DND-41 (cell line): ENCODE data around the gene OSTC.

Experiments
- ATAC-seq: fragments of 200-7000 bp; cut with Tn5 transposase; 3 replicates; pipeline ENCODE4 v1.9.1; 2021; ENCODE audit warnings: low read depth; ENCODE audit not compliant: insufficient read depth
- DNase-seq: peaks from one replicate; pipeline ENCODE4 v3.0.0-alpha.2; 2020
- H2AFZ ChIP-seq: 2 replicates; pipeline ENCODE4 v1.6.0; 2012; ENCODE audit warnings: low read depth, low read length
- H3K27ac ChIP-seq: 2 replicates; pipeline ENCODE4 v1.5.1; 2012; ENCODE audit warnings: low read length, inconsistent platforms
- H3K27me3 ChIP-seq: fragments of 200-600 bp; sonication (generic); 2 replicates; pipeline ENCODE4 v1.6.0; 2012; ENCODE audit warnings: low read length, mild to moderate bottlenecking, inconsistent platforms; ENCODE audit not compliant: insufficient read depth, poor library complexity
- H3K36me3 ChIP-seq: 2 replicates; pipeline ENCODE4 v1.5.1; 2012; ENCODE audit warnings: low read length, inconsistent platforms; ENCODE audit not compliant: insufficient read depth
- H3K4me1 ChIP-seq: 2 replicates; pipeline ENCODE4 v1.5.1; 2012; ENCODE audit warnings: mild to moderate bottlenecking, low read length; ENCODE audit not compliant: insufficient read depth
- H3K4me2 ChIP-seq: 2 replicates; pipeline ENCODE4 v1.6.0; 2012; ENCODE audit warnings: mild to moderate bottlenecking, moderate library complexity, low read length, inconsistent platforms; ENCODE audit not compliant: insufficient read depth
- H3K4me3 ChIP-seq, 2 experiments: fragments of 200-600 bp in 1 of 2; shearing (Covaris generic) in 1 of 2; 2 replicates each; pipeline ENCODE4 v1.5.1; 2012 to 2016; ENCODE audit warnings: inconsistent platforms in 2 of 2, low read length in 2 of 2, mild to moderate bottlenecking in 2 of 2, low read depth in 1 of 2, moderate library complexity in 1 of 2
- H3K79me2 ChIP-seq: 2 replicates; pipeline ENCODE4 v1.6.0; 2012; ENCODE audit warnings: low read length, inconsistent platforms; ENCODE audit not compliant: insufficient read depth
- H3K9ac ChIP-seq: 2 replicates; pipeline ENCODE4 v1.6.0; 2012; ENCODE audit warnings: low read depth, mild to moderate bottlenecking, inconsistent platforms, low read length, moderate library complexity
- H3K9me3 ChIP-seq: 2 replicates; pipeline ENCODE4 v1.5.1; 2012; ENCODE audit warnings: low read length, moderate library complexity, mild to moderate bottlenecking, inconsistent platforms; ENCODE audit not compliant: insufficient read depth, severe bottlenecking
- H4K20me1 ChIP-seq: 2 replicates; pipeline ENCODE4 v1.6.0; 2012; ENCODE audit warnings: low read length; ENCODE audit not compliant: insufficient read depth
- EZH2 ChIP-seq: IDR thresholded peaks from 3 replicates; pipeline ENCODE4 v1.6.1; 2012; ENCODE audit warnings: borderline replicate concordance, low read depth, mild to moderate bottlenecking, moderate library complexity, low read length, inconsistent platforms; ENCODE audit not compliant: severe bottlenecking
- TF ChIP-seq, protein P1 (sequence below): IDR thresholded peaks from 2 replicates; pipeline ENCODE4 v1.5.1; 2012; ENCODE audit warnings: borderline replicate concordance, low read length, moderate library complexity, mild to moderate bottlenecking; ENCODE audit not compliant: poor library complexity, severe bottlenecking; ENCODE audit errors: extremely low read depth

OSTC gene

DNA sequence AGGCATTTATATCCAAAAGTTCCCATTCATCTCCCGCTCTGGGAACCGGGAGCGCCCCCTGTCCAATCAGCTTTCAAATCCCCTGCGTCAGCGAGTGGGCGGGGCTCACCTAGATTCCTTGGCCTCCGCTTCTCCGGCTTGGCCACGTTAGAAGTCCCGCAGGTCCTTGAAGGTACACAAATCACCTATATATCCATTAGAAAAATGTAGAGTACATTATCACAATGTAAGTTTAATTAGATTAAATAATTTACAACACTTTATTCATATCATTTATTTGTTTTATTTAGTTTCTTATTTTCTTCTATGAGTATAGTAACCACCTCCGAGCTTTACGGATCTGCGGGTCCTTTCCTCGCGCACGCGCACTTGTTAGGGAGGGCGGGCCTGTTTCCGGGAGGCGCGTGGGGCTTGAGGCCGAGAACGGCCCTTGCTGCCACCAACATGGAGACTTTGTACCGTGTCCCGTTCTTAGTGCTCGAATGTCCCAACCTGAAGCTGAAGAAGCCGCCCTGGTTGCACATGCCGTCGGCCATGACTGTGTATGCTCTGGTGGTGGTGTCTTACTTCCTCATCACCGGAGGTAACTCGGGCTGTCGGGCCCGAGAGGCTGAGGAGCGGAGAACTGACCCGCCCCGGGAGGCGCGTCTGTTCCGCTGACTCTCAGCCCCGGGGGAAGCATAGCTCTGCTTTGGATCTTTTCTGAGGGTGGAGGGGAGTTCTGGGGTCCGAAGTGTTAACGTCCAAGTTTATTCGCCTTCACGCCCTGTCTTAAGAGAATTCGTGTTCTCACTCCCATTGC, at the start of gene OSTC:
OSTC (plus strand) TSS at position 388 of the 802 bp plus-strand sequence; CDS start at position 445, 57 bp downstream.
- Histone ChIP-seq H2AFZ (peak within 1 kb of the TSS; percentile 85), H3K9ac (peak within 1 kb of the TSS; percentile 67), H3K4me2 (peak within 1 kb of the TSS; percentile 83), H3K4me1 (peaks cover 45% of the 10 kb centered on the region), H3K27me3 (no peaks in the 10 kb centered on the region), H4K20me1 (peaks cover 3% of the 10 kb centered on the region; the same call in 1 of the 2 replicates), H3K4me3 (peak within 1 kb of the TSS; percentile 63 to 71), H3K79me2 (peaks cover 49% of the 10 kb centered on the region), H3K27ac (peak within 1 kb of the TSS; percentile 74), H3K36me3 (peaks cover 4% of the 10 kb centered on the region; the same call in 1 of the 2 replicates), H3K9me3 (no peaks in the 10 kb centered on the region)
- TF ChIP-seq, protein P1, sequence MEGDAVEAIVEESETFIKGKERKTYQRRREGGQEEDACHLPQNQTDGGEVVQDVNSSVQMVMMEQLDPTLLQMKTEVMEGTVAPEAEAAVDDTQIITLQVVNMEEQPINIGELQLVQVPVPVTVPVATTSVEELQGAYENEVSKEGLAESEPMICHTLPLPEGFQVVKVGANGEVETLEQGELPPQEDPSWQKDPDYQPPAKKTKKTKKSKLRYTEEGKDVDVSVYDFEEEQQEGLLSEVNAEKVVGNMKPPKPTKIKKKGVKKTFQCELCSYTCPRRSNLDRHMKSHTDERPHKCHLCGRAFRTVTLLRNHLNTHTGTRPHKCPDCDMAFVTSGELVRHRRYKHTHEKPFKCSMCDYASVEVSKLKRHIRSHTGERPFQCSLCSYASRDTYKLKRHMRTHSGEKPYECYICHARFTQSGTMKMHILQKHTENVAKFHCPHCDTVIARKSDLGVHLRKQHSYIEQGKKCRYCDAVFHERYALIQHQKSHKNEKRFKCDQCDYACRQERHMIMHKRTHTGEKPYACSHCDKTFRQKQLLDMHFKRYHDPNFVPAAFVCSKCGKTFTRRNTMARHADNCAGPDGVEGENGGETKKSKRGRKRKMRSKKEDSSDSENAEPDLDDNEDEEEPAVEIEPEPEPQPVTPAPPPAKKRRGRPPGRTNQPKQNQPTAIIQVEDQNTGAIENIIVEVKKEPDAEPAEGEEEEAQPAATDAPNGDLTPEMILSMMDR = peak; percentile 25
- no peak for TF ChIP-seq EZH2
- ATAC-seq = peak; percentile 84
- peak; percentile 92 for DNase-seq

DNA sequence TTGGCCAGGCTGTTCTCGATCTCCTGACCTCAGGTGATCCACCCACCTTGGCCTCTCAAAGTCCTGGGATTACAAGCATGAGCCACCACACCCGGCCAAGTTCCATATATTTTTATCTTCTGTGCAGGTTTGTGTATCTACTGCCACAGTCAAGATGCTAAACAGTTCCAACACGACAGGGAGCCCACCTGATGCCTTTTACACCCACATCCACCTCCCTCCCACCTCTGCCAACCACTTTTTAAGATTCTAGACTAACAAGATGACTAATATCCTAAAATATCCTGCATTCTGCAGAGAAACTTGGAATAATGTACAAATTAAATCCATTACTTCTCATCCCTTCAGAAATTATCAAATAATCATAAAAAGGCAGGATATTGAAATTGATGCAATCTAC, 49.3 kb upstream of the OSTC start:
- no peaks in the 10 kb centered on the region for H3K27me3 ChIP-seq
- TF ChIP-seq, protein P1 = no peak
- TF ChIP-seq EZH2 = no peak
- DNase-seq (peak; percentile 43), ATAC-seq (peak; percentile 61)
- H3K4me1 ChIP-seq = peaks cover 34% of the 10 kb centered on the region
- H3K36me3 ChIP-seq = no peaks in the 10 kb centered on the region
- peak overlapping the region; percentile 45 for H3K9ac ChIP-seq
- H2AFZ ChIP-seq = peak overlapping the region; percentile 48; the same call in 1 of the 2 replicates
- H3K79me2 ChIP-seq = peaks cover 5% of the 10 kb centered on the region; the same call in 1 of the 2 replicates
- peak overlapping the region; percentile 44 for H3K4me2 ChIP-seq
- H3K27ac ChIP-seq = peak overlapping the region; percentile 95
- H4K20me1 ChIP-seq = no peaks in the 10 kb centered on the region
- H3K4me3 ChIP-seq = peak overlapping the region in 1 of 2 experiments; percentile 7; a peak in 1 of 4 replicates
- H3K9me3 ChIP-seq = peaks cover 1% of the 10 kb centered on the region

- H3K4me3 ChIP-seq = peak overlapping the region in 1 of 2 experiments; percentile 5; a peak in 1 of 4 replicates
- ATAC-seq = peak; percentile 98
These were observed 48.9 kb upstream of the OSTC start for GRCh38 chr4:108601532-108601931.

More at GRCh38 chr4:108601532-108601931, 48.9 kb upstream of the OSTC start:
- Histone ChIP-seq H3K9me3 (peaks cover 3% of the 10 kb centered on the region), H3K4me1 (peaks cover 39% of the 10 kb centered on the region), H3K9ac (peak overlapping the region; percentile 45), H3K27ac (peak overlapping the region; percentile 95), H3K27me3 (no peaks in the 10 kb centered on the region), H2AFZ (peak overlapping the region; percentile 54; the same call in 1 of the 2 replicates), H3K4me2 (peak overlapping the region; percentile 44), H4K20me1 (no peaks in the 10 kb centered on the region), H3K79me2 (peaks cover 5% of the 10 kb centered on the region; the same call in 1 of the 2 replicates), H3K36me3 (no peaks in the 10 kb centered on the region)
- DNase-seq = peak; percentile 80
- TF ChIP-seq, protein P1 = no peak
- no peak for TF ChIP-seq EZH2
